Measurements from ENCODE around the gene NUP214. TPM values are rescaled to one million over a fixed set of nuclear protein-coding genes. Genes with fewer than 3 reads are reported as not detected.
A peak's percentile ranks its signal among the peaks of the same experiment; 100 is the strongest.
"Not testable (repeated sequence)": the region's sequence is repeated elsewhere in the genome, so short reads cannot be mapped to it uniquely, and the experiment has no call there.

The NUP214 gene
- total RNA-seq, 1 donor from 2014 or later, result 32.6 TPM

DNA sequence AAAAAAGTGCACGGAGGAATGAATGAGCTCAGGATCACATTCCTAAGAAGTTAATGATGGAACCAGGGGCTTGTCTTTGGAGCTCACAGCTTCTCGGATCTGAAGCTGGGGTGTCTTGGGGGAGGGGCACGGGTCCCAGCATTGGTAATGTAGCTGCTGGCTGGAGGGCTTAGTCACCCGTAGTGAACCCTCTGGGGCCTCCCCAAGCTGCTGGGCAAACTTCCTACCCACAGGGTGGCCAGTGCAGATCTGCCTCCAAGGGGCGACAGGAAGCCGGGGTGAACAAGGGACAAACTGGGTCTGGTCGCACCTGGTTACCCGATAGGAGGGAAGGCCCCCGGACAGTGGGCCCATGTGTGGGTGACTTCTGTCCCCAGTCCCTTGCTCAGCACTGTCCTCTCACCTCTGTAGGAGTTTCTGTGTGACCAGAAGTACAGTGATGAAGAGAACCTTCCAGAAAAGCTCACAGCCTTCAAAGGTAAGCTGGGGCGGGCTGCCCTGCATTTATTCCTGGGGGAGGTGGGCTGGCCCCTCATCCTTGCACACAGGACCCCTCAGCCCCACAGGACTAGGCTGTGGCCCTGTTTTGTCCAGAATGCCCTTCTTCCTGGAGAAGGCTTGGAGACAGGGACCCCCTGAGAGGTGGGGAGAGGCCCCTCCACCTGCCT is 14.1 kb upstream of the NUP214 start:
- H3K36me3 Mint-ChIP-seq (ENCODE audit: low read depth), result no peaks in the 10 kb centered on the region
- TF ChIP-seq CTCF (IDR thresholded peaks at IDR 0.05), result no peak
- H3K27me3 Mint-ChIP-seq (ENCODE audit: low read depth), result no peaks in the 10 kb centered on the region
- no peak overlapping the region for H3K27ac Mint-ChIP-seq (ENCODE audit: unreplicated experiment)
- H3K9me3 Mint-ChIP-seq (ENCODE audit: low read depth), result no peaks in the 10 kb centered on the region
- peaks cover 12% of the 10 kb centered on the region for H3K4me1 Mint-ChIP-seq (ENCODE audit: low read depth)
- peak; percentile 35 for DNase-seq (ENCODE audit: low spot score)
- H3K4me3 Mint-ChIP-seq (ENCODE audit: unreplicated experiment), result no peak overlapping the region

DNA sequence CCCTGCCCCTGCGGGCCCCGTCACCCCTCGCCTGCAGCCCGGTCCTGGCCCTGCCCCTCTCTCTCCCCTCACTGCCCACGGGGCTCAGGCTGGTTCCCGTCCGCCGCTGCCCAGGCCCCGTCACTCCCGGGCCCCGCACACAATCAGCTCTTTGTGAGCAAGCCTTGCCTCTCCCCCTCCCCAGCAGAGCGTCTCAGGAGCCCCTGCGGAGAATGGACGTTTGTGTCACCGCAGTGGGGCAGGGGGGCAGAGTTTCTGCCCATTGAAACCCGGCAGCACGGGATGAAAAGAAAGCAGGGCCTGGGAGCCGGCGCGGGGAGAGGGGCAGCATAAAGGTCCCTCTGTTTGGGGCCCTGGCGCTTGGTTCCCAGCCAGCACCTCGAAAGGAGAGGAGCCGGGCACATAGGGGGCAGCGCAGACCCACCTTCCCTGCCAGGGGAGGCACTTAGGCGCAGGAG is 13.5 kb upstream of the NUP214 start:
- Mint-ChIP-seq H3K36me3 (ENCODE audit: low read depth) (no peaks in the 10 kb centered on the region), H3K4me1 (ENCODE audit: low read depth) (peaks cover 17% of the 10 kb centered on the region), H3K27ac (ENCODE audit: unreplicated experiment) (no peak overlapping the region), H3K9me3 (ENCODE audit: low read depth) (no peaks in the 10 kb centered on the region), H3K27me3 (ENCODE audit: low read depth) (no peaks in the 10 kb centered on the region), H3K4me3 (ENCODE audit: unreplicated experiment) (no peak overlapping the region)
- no peak for TF ChIP-seq CTCF (IDR thresholded peaks at IDR 0.05)
- peak; percentile 63 for DNase-seq (ENCODE audit: low spot score)

GRCh38 chr9:131112374-131113154 is 12.8 kb upstream of the NUP214 start:
- no peak overlapping the region for H3K27ac Mint-ChIP-seq (ENCODE audit: unreplicated experiment)
- H3K4me3 Mint-ChIP-seq (ENCODE audit: unreplicated experiment), result no peak overlapping the region
- TF ChIP-seq CTCF (IDR thresholded peaks at IDR 0.05), result no peak

DNA sequence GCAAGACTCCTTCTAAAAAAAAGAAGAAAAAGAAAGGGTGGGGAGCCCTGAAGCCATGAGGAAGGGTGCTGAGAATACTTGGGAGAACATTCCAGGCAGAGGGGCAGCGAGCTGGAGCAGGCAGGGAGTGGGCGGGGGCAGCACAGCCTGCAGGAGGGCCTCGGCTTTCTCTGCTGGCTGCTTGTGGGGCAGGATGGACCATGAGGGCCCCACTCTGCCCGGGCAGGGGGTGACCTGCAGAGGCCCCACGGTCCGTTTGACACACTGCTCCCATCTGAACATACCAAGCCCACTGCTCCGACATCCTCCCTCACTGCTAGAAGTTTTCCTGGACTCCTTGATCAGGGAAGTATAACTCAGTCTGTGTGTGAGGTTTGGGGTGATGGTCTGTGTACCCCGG is 11.7 kb upstream of the NUP214 start:
- H3K4me1 Mint-ChIP-seq (ENCODE audit: low read depth), result peaks cover 22% of the 10 kb centered on the region
- H3K9me3 Mint-ChIP-seq (ENCODE audit: low read depth), result no peaks in the 10 kb centered on the region
- H3K27me3 Mint-ChIP-seq (ENCODE audit: low read depth), result no peaks in the 10 kb centered on the region
- H3K27ac Mint-ChIP-seq (ENCODE audit: unreplicated experiment), result no peak overlapping the region
- H3K4me3 Mint-ChIP-seq (ENCODE audit: unreplicated experiment), result no peak overlapping the region
- no peaks in the 10 kb centered on the region for H3K36me3 Mint-ChIP-seq (ENCODE audit: low read depth)
- TF ChIP-seq CTCF (IDR thresholded peaks at IDR 0.05), result no peak
- DNase-seq (ENCODE audit: low spot score), result peak; percentile 68

More at GRCh38 chr9:131112374-131113154, 12.8 kb upstream of the NUP214 start:
- DNase-seq (ENCODE audit: low spot score), result peak; percentile 63
- Mint-ChIP-seq H3K27me3 (ENCODE audit: low read depth) (no peaks in the 10 kb centered on the region), H3K36me3 (ENCODE audit: low read depth) (no peaks in the 10 kb centered on the region), H3K4me1 (ENCODE audit: low read depth) (peaks cover 22% of the 10 kb centered on the region), H3K9me3 (ENCODE audit: low read depth) (no peaks in the 10 kb centered on the region)

GRCh38 chr9:131114084-131114535 is 11.3 kb upstream of the NUP214 start:
- Mint-ChIP-seq H3K4me3 (ENCODE audit: unreplicated experiment) (no peak overlapping the region), H3K9me3 (ENCODE audit: low read depth) (no peaks in the 10 kb centered on the region), H3K36me3 (ENCODE audit: low read depth) (no peaks in the 10 kb centered on the region), H3K27ac (ENCODE audit: unreplicated experiment) (no peak overlapping the region), H3K27me3 (ENCODE audit: low read depth) (no peaks in the 10 kb centered on the region), H3K4me1 (ENCODE audit: low read depth) (peaks cover 22% of the 10 kb centered on the region)
- DNase-seq (ENCODE audit: low spot score), result peak; percentile 83
- TF ChIP-seq CTCF (IDR thresholded peaks at IDR 0.05), result no peak

GRCh38 chr9:131115360-131115742 is 10.0 kb upstream of the NUP214 start:
- DNase-seq (ENCODE audit: low spot score); H3K4me3 Mint-ChIP-seq (ENCODE audit: unreplicated experiment); H3K27me3 Mint-ChIP-seq (ENCODE audit: low read depth); H3K9me3 Mint-ChIP-seq (ENCODE audit: low read depth); H3K27ac Mint-ChIP-seq (ENCODE audit: unreplicated experiment); H3K36me3 Mint-ChIP-seq (ENCODE audit: low read depth): not testable (repeated sequence)
- H3K4me1 Mint-ChIP-seq (ENCODE audit: low read depth), result peaks cover 22% of the 10 kb centered on the region
